ENCODE measurements around the gene ATP6V0A1. TPM values are rescaled to one million over a fixed set of nuclear protein-coding genes. Genes with fewer than 3 reads are reported as not detected.

Gene ATP6V0A1
- total and polyA plus RNA-seq, 2 of the 4 experiments (the other 2 are of a cell fraction): 18.8 to 34.0 TPM

DNA sequence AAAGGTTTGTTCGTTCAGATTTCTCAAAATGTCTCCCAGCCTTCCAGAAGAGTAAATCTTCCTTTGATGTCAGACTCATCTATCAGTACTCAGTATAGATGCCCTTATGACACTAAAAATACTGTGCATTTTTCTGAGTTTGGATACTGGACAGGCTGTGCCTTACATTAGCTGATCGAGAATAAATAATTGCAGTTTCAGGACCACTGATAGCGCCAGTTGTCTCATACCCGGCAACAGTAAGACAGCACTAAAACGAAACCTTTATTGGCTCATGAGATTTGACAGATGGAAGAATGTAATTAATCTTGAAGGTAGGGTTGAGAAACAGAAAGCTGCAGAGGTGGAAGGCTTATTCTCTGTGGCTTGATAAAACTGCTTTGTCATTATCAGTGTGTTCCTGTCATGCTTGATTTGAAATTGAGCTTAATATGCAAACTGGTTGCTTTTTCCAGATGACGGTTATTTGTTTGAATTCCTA, 1.2 kb downstream of the ATP6V0A1 start:
- no peak overlapping the region for H3K18ac ChIP-seq (ENCODE audit: low read depth, low read length)
- H2AK5ac ChIP-seq (ENCODE audit: low read depth, low read length): no peak overlapping the region
- H2AK9ac ChIP-seq (replicated peaks; ENCODE audit: low read depth, low read length, poor library complexity): no peak overlapping the region
- peak; percentile 62 for DNase-seq
- H2BK120ac ChIP-seq (ENCODE audit: low read depth, low read length): no peak overlapping the region
- peak overlapping the region; percentile 9 for H2BK5ac ChIP-seq (ENCODE audit: low read depth, low read length, poor library complexity, severe bottlenecking)
- peaks cover 17% of the 10 kb centered on the region for H4K20me1 ChIP-seq (ENCODE audit: insufficient read depth, low read length)
- CTCF ChIA-PET: interaction anchor here (0.9 to 1.4 kb wide), 3 partner anchors 18 to 137 kb away, joined by 3 read pairs; no protein-coding TSS in a partner anchor
- H3K4me2 ChIP-seq (ENCODE audit: low read depth, low read length): peak overlapping the region; percentile 71
- peaks cover 10% of the 10 kb centered on the region for H3K9me1 ChIP-seq (ENCODE audit: insufficient read depth, low read length)
- H3K56ac ChIP-seq (ENCODE audit: extremely low read depth, insufficient read depth, low read length): no peak overlapping the region
- H3K14ac ChIP-seq (replicated peaks; ENCODE audit: low read depth, low read length): no peak overlapping the region
- no peaks in the 10 kb centered on the region for H3K27me3 ChIP-seq (ENCODE audit: control insufficient read depth, insufficient read depth, low read length)
- ATAC-seq (ENCODE audit: low read depth): peak; percentile 67
- H3K4me1 ChIP-seq (ENCODE audit: control insufficient read depth, insufficient read depth, low read length): peaks cover 12% of the 10 kb centered on the region
- H3K27ac ChIP-seq (ENCODE audit: insufficient read depth, low read length): no peak overlapping the region
- H3K9me3 ChIP-seq (ENCODE audit: control insufficient read depth, insufficient read depth, low read length): no peaks in the 10 kb centered on the region
- H2AFZ ChIP-seq (replicated peaks; ENCODE audit: low read length, poor library complexity): no peak overlapping the region
- WGBS, 2 experiments (ENCODE audit: extremely low coverage in 2 of 2, insufficient read length in 1 of 2): 24% methylated on average over 3 of the region's 6 CpGs; no CpG with 5 or more reads in 1 of the 2 experiments
- no peak overlapping the region for H3K9ac ChIP-seq (ENCODE audit: low read depth, low read length)
- in situ Hi-C loops (cut with MboI; ENCODE audit: low sequenced_read_pairs) (no loop called here), dilution Hi-C loops (cut with HindIII; ENCODE audit: low sequenced_read_pairs, unreplicated experiment) (no loop called here), intact Hi-C loops (cut with micrococcal nuclease) (loop anchor here (2.0 kb wide), 1 partner anchor 31 kb away; no protein-coding TSS in a partner anchor)
- TF ChIP-seq, protein P1, sequence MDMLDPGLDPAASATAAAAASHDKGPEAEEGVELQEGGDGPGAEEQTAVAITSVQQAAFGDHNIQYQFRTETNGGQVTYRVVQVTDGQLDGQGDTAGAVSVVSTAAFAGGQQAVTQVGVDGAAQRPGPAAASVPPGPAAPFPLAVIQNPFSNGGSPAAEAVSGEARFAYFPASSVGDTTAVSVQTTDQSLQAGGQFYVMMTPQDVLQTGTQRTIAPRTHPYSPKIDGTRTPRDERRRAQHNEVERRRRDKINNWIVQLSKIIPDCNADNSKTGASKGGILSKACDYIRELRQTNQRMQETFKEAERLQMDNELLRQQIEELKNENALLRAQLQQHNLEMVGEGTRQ (IDR thresholded peaks at IDR 0.05; ENCODE audit: low read depth, low read length): no peak
- TF ChIP-seq MXI1 (IDR thresholded peaks at IDR 0.05; ENCODE audit: borderline replicate concordance, low read depth, low read length): peak; percentile 50; the same call in 1 of the 2 replicates
- TF ChIP-seq MAFK (IDR thresholded peaks at IDR 0.05; ENCODE audit: low read depth, low read length): no peak
- peak; percentile 45; the same call in 1 of the 2 replicates for TF ChIP-seq NFE2L2 (IDR thresholded peaks at IDR 0.05; ENCODE audit: low read depth, low read length)
- TF ChIP-seq, protein P2, sequence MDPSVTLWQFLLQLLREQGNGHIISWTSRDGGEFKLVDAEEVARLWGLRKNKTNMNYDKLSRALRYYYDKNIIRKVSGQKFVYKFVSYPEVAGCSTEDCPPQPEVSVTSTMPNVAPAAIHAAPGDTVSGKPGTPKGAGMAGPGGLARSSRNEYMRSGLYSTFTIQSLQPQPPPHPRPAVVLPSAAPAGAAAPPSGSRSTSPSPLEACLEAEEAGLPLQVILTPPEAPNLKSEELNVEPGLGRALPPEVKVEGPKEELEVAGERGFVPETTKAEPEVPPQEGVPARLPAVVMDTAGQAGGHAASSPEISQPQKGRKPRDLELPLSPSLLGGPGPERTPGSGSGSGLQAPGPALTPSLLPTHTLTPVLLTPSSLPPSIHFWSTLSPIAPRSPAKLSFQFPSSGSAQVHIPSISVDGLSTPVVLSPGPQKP (IDR thresholded peaks at IDR 0.05; ENCODE audit: borderline replicate concordance, low read depth, low read length): no peak
- no peak for TF ChIP-seq BHLHE40 (IDR thresholded peaks at IDR 0.05; ENCODE audit: low read depth, low read length)
- TF ChIP-seq RFX5 (IDR thresholded peaks at IDR 0.05; ENCODE audit: low read depth, low read length): peak; percentile 83
- no peak for TF ChIP-seq POLR2A (IDR thresholded peaks at IDR 0.05; ENCODE audit: low read depth, low read length)
- no peak for TF ChIP-seq CEBPB (IDR thresholded peaks at IDR 0.05; ENCODE audit: low read depth, low read length)
- no peak for TF ChIP-seq MAZ (IDR thresholded peaks at IDR 0.05; ENCODE audit: borderline replicate concordance, low read depth, low read length)
- no peak for TF ChIP-seq CHD1 (IDR thresholded peaks at IDR 0.05; ENCODE audit: low read depth, low read length)
- TF ChIP-seq, protein P3, sequence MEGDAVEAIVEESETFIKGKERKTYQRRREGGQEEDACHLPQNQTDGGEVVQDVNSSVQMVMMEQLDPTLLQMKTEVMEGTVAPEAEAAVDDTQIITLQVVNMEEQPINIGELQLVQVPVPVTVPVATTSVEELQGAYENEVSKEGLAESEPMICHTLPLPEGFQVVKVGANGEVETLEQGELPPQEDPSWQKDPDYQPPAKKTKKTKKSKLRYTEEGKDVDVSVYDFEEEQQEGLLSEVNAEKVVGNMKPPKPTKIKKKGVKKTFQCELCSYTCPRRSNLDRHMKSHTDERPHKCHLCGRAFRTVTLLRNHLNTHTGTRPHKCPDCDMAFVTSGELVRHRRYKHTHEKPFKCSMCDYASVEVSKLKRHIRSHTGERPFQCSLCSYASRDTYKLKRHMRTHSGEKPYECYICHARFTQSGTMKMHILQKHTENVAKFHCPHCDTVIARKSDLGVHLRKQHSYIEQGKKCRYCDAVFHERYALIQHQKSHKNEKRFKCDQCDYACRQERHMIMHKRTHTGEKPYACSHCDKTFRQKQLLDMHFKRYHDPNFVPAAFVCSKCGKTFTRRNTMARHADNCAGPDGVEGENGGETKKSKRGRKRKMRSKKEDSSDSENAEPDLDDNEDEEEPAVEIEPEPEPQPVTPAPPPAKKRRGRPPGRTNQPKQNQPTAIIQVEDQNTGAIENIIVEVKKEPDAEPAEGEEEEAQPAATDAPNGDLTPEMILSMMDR (conservative IDR thresholded peaks at IDR 0.05; ENCODE audit: low read depth, low read length): no peak
- TF ChIP-seq RAD21 (IDR thresholded peaks at IDR 0.05; ENCODE audit: low read length): no peak
- no peak for TF ChIP-seq RCOR1 (IDR thresholded peaks at IDR 0.05; ENCODE audit: insufficient replicate concordance, low read length)
- no peak for TF ChIP-seq FOS (IDR thresholded peaks at IDR 0.05; ENCODE audit: low read depth, low read length)
- no peak for TF ChIP-seq SMC3 (IDR thresholded peaks at IDR 0.05; ENCODE audit: low read depth, low read length)
- no peak overlapping the region for H4K91ac ChIP-seq (ENCODE audit: insufficient read depth, low read depth, low read length)
- no peak overlapping the region for H4K5ac ChIP-seq (ENCODE audit: low read depth, low read length)
- peaks cover 7 to 51% of the 10 kb centered on the region in 2 experiments; a peak in 2 of 4 replicates for H3K79me1 ChIP-seq (ENCODE audit: low read depth in 1 of 2, low read length in 2 of 2)
- no peak overlapping the region for H2BK15ac ChIP-seq (ENCODE audit: low read depth, low read length)
- BruUV-seq (replicated peaks): no TSS peak
- H3K4ac ChIP-seq (ENCODE audit: low read depth, low read length): no peak overlapping the region
- H2BK20ac ChIP-seq (ENCODE audit: low read depth, low read length): no peak overlapping the region
- no peak overlapping the region for H4K8ac ChIP-seq (ENCODE audit: low read depth in 2 of 2, low read length in 2 of 2)
- H3K4me3 ChIP-seq (ENCODE audit: insufficient read depth, low read depth, low read length): peak overlapping the region; percentile 80
- POLR2A ChIA-PET (ENCODE audit: unreplicated experiment): no interaction called here
- peaks cover 3% of the 10 kb centered on the region; the same call in 1 of the 2 replicates for H3K36me3 ChIP-seq (ENCODE audit: control insufficient read depth, insufficient read depth, low read length)
- no peak overlapping the region; the same call in 1 of the 2 replicates for H3K23ac ChIP-seq (ENCODE audit: low read depth, low read length)

Measured in IMR-90 (cell line).